A673 (cell line): ENCODE data around the gene ARAP2. TPM values are rescaled to one million over a fixed set of nuclear protein-coding genes. Genes with fewer than 3 reads are reported as not detected.

Experiments
- BruUV-seq: library from RNA; stranded (reverse); fragments of 400-500 nt; replicated peaks from 2 replicates; lab custom pipeline; 2021; lab: Mats Ljungman, UMichigan
- CTCF ChIA-PET: fragments of 300-600 bp; sonication (Branson Sonifier 250); formaldehyde crosslinking; loops from one replicate; lab custom pipeline; 2022; ENCODE audit warnings: antibody characterized with exemption; lab: Charles Lee
- POLR2A ChIA-PET: fragments of 300-600 bp; sonication (Branson Sonifier 250); formaldehyde crosslinking; loops from one replicate; lab custom pipeline; 2022; ENCODE audit warnings: antibody characterized with exemption; ENCODE audit not compliant: low non-redundant PET; lab: Charles Lee
- DNase-seq: peaks from one replicate; pipeline ENCODE4 v3.0.0-alpha.2; 2015; ENCODE audit warnings: low spot score
- H3K27ac ChIP-seq: fragments of 200-600 bp; sonication (generic); 2 replicates; pipeline ENCODE4 v1.5.1; 2016; ENCODE audit warnings: mixed run types, low read depth, mild to moderate bottlenecking, mixed read lengths, antibody characterized with exemption, low read length; ENCODE audit not compliant: poor library complexity, severe bottlenecking
- H3K27me3 ChIP-seq: fragments of 200-600 bp; sonication (generic); replicated peaks from 2 replicates; pipeline ENCODE4 v1.6.1; 2017; ENCODE audit warnings: mixed run types, low read depth, mild to moderate bottlenecking, mixed read lengths, antibody characterized with exemption, low read length; ENCODE audit not compliant: insufficient read depth, poor library complexity
- H3K36me3 ChIP-seq: fragments of 200-600 bp; sonication (generic); 2 replicates; pipeline ENCODE4 v1.6.1; 2016; ENCODE audit warnings: mixed run types, mild to moderate bottlenecking, mixed read lengths, antibody characterized with exemption, low read length; ENCODE audit not compliant: insufficient read depth, poor library complexity, severe bottlenecking
- H3K4me1 ChIP-seq: fragments of 200-600 bp; sonication (generic); 2 replicates; pipeline ENCODE4 v1.6.1; 2017; ENCODE audit warnings: mixed run types, mild to moderate bottlenecking, mixed read lengths, antibody characterized with exemption, low read length; ENCODE audit not compliant: insufficient read depth, poor library complexity, severe bottlenecking
- H3K4me3 ChIP-seq: fragments of 200-600 bp; sonication (generic); 2 replicates; pipeline ENCODE4 v1.5.1; 2016; ENCODE audit warnings: low read depth, mixed run types, mild to moderate bottlenecking, mixed read lengths, low read length; ENCODE audit not compliant: poor library complexity, severe bottlenecking
- H3K9me3 ChIP-seq: fragments of 200-600 bp; sonication (generic); 2 replicates; pipeline ENCODE4 v1.6.1; 2016; ENCODE audit warnings: mixed run types, low read depth, mild to moderate bottlenecking, mixed read lengths, antibody characterized with exemption, low read length; ENCODE audit not compliant: poor library complexity, severe bottlenecking
- CTCF ChIP-seq: fragments of 300-800, 200-600 bp; sonication (generic); conservative IDR thresholded peaks from 2 replicates; pipeline ENCODE4 v1.5.1; 2017; ENCODE audit warnings: low read depth, mild to moderate bottlenecking, antibody characterized with exemption, low read length, moderate library complexity, mixed read lengths
- EZH2 ChIP-seq: fragments of 200-600 bp; sonication (generic); IDR thresholded peaks from 2 replicates; pipeline ENCODE4 v1.6.1; 2017; ENCODE audit warnings: borderline replicate concordance, low read depth, mild to moderate bottlenecking, mixed read lengths, antibody characterized with exemption, low read length; ENCODE audit not compliant: poor library complexity, severe bottlenecking
- intact Hi-C: fragments of 100-400 bp; cut with micrococcal nuclease; formaldehyde crosslinking; loops from one replicate; pipeline ENCODE4 v1.10.0; 2022; ENCODE audit not compliant: unreplicated experiment
- total RNA-seq: library from RNA; stranded (reverse); gene quantifications from 2 replicates; pipeline ENCODE4 v1.2.3, GENCODE V29; 2021

ARAP2 gene
- total RNA-seq, 1 experiment from 2014 or later, result 0.06 TPM

DNA sequence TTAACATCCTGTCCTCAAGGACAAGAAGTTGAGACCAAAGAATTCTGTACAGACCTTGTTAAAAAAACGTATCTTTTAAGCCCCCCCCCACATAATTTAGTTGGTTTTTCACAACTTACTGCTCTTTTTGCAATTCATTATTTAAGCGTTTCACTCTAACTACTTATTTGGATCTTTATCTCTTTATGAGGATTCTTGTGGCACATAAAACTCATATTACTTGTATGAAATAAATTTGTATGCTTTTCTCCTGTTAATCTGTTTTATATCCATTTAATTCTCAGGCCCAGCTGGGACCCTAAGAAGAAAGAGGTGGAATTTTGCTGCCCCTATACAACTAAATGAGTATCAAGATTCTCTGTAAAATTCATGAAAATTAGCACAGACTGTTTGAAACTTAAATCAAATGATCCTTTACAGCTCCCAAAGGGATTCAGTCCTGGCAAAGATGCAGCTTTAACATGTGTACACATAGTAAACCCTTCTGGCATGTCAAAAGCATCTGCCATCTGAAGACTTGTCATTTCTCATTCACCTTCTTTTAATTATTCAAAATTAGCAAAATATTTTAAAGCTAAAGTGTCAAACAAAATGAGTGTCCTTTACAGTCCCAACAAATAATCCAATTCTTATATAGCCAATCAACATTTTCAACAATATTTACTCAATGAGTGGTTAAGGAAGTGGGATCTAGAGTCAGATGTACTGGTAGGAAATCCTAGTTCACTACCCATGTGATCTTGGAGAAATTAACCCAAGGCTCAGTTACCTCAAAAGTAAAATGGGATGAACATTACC, 17.7 kb downstream of the ARAP2 start:
- H3K4me3 ChIP-seq, result no peak overlapping the region
- DNase-seq, result no peak
- no peaks in the 10 kb centered on the region for H3K9me3 ChIP-seq
- ChIA-PET CTCF (interaction anchor here (0.6 kb wide), 1 partner anchor 46 kb away, joined by 3 read pairs; no protein-coding TSS in a partner anchor), POLR2A (no interaction called here)
- no peaks in the 10 kb centered on the region for H3K27me3 ChIP-seq
- no peak for TF ChIP-seq CTCF
- TF ChIP-seq EZH2, result no peak
- BruUV-seq, result no TSS peak
- no peaks in the 10 kb centered on the region for H3K36me3 ChIP-seq
- intact Hi-C loops, result no loop called here
- H3K4me1 ChIP-seq, result no peaks in the 10 kb centered on the region
- H3K27ac ChIP-seq, result no peak overlapping the region

DNA sequence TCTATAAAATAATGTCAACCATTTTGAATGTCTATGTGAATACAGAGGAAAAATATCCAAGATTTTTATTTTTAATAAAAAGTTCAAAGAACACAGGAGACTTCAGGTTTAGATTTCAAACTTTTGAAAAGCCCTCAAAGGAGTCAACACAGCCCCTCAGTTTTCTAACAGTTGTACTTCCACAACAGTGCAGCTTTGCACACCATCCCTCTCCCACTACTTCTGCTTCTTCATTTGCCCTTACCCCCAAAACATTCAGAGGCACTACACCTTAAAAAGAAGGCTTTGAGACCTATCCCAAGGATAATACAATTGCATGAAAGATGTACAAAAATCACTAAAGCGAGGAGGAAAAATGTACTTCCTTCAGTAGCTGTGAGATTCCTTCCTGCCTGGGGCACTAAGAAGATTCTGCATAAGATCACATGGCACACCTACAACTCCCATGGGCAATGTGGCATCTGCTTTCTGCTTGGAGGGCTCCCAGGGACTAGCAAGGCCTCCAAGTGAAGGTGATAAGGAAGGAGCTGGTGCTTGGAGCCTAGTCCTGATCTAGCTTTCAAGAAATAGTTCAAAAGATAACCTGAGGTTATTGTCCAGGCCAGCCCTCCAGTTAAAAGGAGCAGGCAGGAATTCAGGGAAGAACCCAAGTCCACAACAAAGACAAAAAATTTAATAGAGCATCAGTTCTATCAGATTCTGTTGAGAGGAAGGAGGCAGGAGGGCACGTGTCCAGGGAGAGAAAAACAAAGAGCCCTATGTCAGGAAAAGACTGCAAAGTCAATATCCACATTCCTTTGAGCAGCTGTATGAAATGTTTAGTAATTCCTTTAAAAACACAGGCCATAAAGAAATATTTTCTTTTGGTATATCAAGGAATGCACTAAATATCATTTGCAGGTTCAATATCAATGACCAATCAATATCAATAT, 19.1 kb downstream of the ARAP2 start:
- Histone ChIP-seq H3K9me3 (no peaks in the 10 kb centered on the region), H3K4me3 (no peak overlapping the region), H3K4me1 (no peaks in the 10 kb centered on the region), H3K27me3 (no peaks in the 10 kb centered on the region), H3K27ac (no peak overlapping the region), H3K36me3 (no peaks in the 10 kb centered on the region)
- ChIA-PET POLR2A (no interaction called here), CTCF (no interaction called here)
- no peak for DNase-seq
- intact Hi-C loops, result no loop called here
- TF ChIP-seq CTCF (no peak), EZH2 (no peak)
- no TSS peak for BruUV-seq

DNA sequence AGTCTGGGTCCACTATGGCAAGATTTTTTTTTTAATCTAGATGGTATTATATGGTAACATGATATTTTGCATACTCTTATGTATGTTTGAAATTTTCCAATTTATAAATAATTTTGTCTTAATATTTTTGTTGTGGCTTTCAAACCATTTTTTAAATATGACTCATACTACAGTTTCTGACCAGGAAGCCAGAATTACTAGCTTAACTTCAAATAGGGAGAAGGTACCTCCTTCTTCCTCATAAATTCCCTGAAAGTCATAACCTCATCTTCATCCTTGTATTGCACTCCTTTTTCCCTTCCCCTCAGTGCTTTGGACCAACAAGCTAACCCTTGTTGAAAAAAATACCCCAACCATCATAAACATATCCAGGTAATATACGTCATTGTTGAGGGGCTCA, 21.6 kb downstream of the ARAP2 start:
- ChIA-PET POLR2A (no interaction called here), CTCF (no interaction called here)
- H3K4me3 ChIP-seq, result no peak overlapping the region
- DNase-seq, result no peak
- no peaks in the 10 kb centered on the region for H3K9me3 ChIP-seq
- intact Hi-C loops, result no loop called here
- no peak for TF ChIP-seq CTCF
- no peak for TF ChIP-seq EZH2
- H3K27ac ChIP-seq, result no peak overlapping the region
- no TSS peak for BruUV-seq
- no peaks in the 10 kb centered on the region for H3K36me3 ChIP-seq
- no peaks in the 10 kb centered on the region for H3K27me3 ChIP-seq
- no peaks in the 10 kb centered on the region for H3K4me1 ChIP-seq
